Measurements from ENCODE around the gene KLK2. TPM values are rescaled to one million over a fixed set of nuclear protein-coding genes. Genes with fewer than 3 reads are reported as not detected.

The KLK2 gene
- total RNA-seq, 1 donor from 2014 or later: not detected

- no peak for TF ChIP-seq CTCF (conservative IDR thresholded peaks at IDR 0.05)
- H3K4me1 Mint-ChIP-seq: peaks cover 4% of the 10 kb centered on the region
These were observed 37.5 kb downstream of the KLK2 start for GRCh38 chr19:50910722-50911121.

GRCh38 chr19:50911206-50912101, 38.2 kb downstream of the KLK2 start, which contains the start of gene KLK4:
KLK4 (minus strand) TSS chr19:50911395; CDS start chr19:50910738, 657 bp downstream.
- no peak for TF ChIP-seq CTCF (conservative IDR thresholded peaks at IDR 0.05)
- no peak within 1 kb of the TSS for H3K4me3 Mint-ChIP-seq
- no peak for DNase-seq (ENCODE audit: low read depth, low spot score)
- peaks cover 4% of the 10 kb centered on the region for H3K4me1 Mint-ChIP-seq
- no peaks in the 10 kb centered on the region for H3K9me3 Mint-ChIP-seq
- no peaks in the 10 kb centered on the region for H3K36me3 Mint-ChIP-seq (ENCODE audit: low read depth)
- no peak within 1 kb of the TSS for H3K27ac Mint-ChIP-seq (ENCODE audit: unreplicated experiment)
- peaks cover 5% of the 10 kb centered on the region for H3K27me3 Mint-ChIP-seq (ENCODE audit: low read depth)

More at GRCh38 chr19:50910722-50911121, 37.5 kb downstream of the KLK2 start:
- Mint-ChIP-seq H3K27me3 (ENCODE audit: low read depth) (peaks cover 6% of the 10 kb centered on the region), H3K27ac (ENCODE audit: unreplicated experiment) (no peak overlapping the region), H3K4me3 (no peak overlapping the region), H3K36me3 (ENCODE audit: low read depth) (no peaks in the 10 kb centered on the region), H3K9me3 (no peaks in the 10 kb centered on the region)
- no peak for DNase-seq (ENCODE audit: low read depth, low spot score)

- Mint-ChIP-seq H3K27ac (ENCODE audit: unreplicated experiment) (no peak overlapping the region), H3K4me1 (peaks cover 4% of the 10 kb centered on the region), H3K4me3 (no peak overlapping the region), H3K27me3 (ENCODE audit: low read depth) (peaks cover 10% of the 10 kb centered on the region), H3K36me3 (ENCODE audit: low read depth) (no peaks in the 10 kb centered on the region), H3K9me3 (no peaks in the 10 kb centered on the region)
- DNase-seq (ENCODE audit: low read depth, low spot score): no peak
- TF ChIP-seq CTCF (conservative IDR thresholded peaks at IDR 0.05): no peak
These were observed 38.9 kb downstream of the KLK2 start for GRCh38 chr19:50912102-50912599.

GRCh38 chr19:50912727-50913716, 39.8 kb downstream of the KLK2 start:
- Mint-ChIP-seq H3K4me3 (no peak overlapping the region), H3K4me1 (peaks cover 4% of the 10 kb centered on the region), H3K36me3 (ENCODE audit: low read depth) (no peaks in the 10 kb centered on the region), H3K27me3 (ENCODE audit: low read depth) (peaks cover 17% of the 10 kb centered on the region), H3K27ac (ENCODE audit: unreplicated experiment) (no peak overlapping the region), H3K9me3 (no peaks in the 10 kb centered on the region)
- no peak for DNase-seq (ENCODE audit: low read depth, low spot score)
- TF ChIP-seq CTCF (conservative IDR thresholded peaks at IDR 0.05): no peak

GRCh38 chr19:50916069-50916468, 42.8 kb downstream of the KLK2 start:
- Mint-ChIP-seq H3K9me3 (no peaks in the 10 kb centered on the region), H3K27me3 (ENCODE audit: low read depth) (peaks cover 44% of the 10 kb centered on the region), H3K4me1 (no peaks in the 10 kb centered on the region), H3K36me3 (ENCODE audit: low read depth) (no peaks in the 10 kb centered on the region), H3K27ac (ENCODE audit: unreplicated experiment) (no peak overlapping the region), H3K4me3 (no peak overlapping the region)
- no peak for TF ChIP-seq CTCF (conservative IDR thresholded peaks at IDR 0.05)
- DNase-seq (ENCODE audit: low read depth, low spot score): no peak

All from neural crest cell (in vitro differentiated cells).